WTC11 (cell line): Measurements from ENCODE around the gene ZFR2.

Experiments
- ATF6 ChIP-seq: sonication (generic); formaldehyde crosslinking; IDR thresholded peaks from 2 replicates; pipeline ENCODE4 v1.8.1; 2023; ENCODE audit warnings: mild to moderate bottlenecking, missing genetic modification reagents
- CTCF ChIP-seq: fragments of 200-600 bp; IDR thresholded peaks from 2 replicates; pipeline ENCODE4 v1.8.0; 2022; ENCODE audit warnings: antibody characterized with exemption
- E2F1 ChIP-seq: sonication (generic); formaldehyde crosslinking; IDR thresholded peaks from 2 replicates; pipeline ENCODE4 v1.8.0; 2022; ENCODE audit warnings: mild to moderate bottlenecking, missing genetic modification reagents
- E2F5 ChIP-seq: sonication (generic); formaldehyde crosslinking; IDR thresholded peaks from 2 replicates; pipeline ENCODE4 v1.8.1; 2022; ENCODE audit warnings: mild to moderate bottlenecking, moderate library complexity, missing genetic modification reagents
- ELF4 ChIP-seq: sonication (generic); formaldehyde crosslinking; IDR thresholded peaks from 2 replicates; pipeline ENCODE4 v1.8.1; 2022; ENCODE audit warnings: low read depth, mild to moderate bottlenecking, moderate library complexity, missing genetic modification reagents
- ESRRA ChIP-seq: sonication (generic); formaldehyde crosslinking; IDR thresholded peaks from 2 replicates; pipeline ENCODE4 v1.8.1; 2022; ENCODE audit warnings: mild to moderate bottlenecking, missing genetic modification reagents, borderline replicate concordance
- USF1 ChIP-seq: sonication (generic); formaldehyde crosslinking; IDR thresholded peaks from 2 replicates; pipeline ENCODE4 v1.8.0; 2022; ENCODE audit warnings: mild to moderate bottlenecking, missing genetic modification reagents
- TF ChIP-seq, protein P1 (sequence below): sonication (generic); formaldehyde crosslinking; IDR thresholded peaks from 2 replicates; pipeline ENCODE4 v1.8.1; 2022; ENCODE audit warnings: low read depth, mild to moderate bottlenecking, moderate library complexity, missing genetic modification reagents, borderline replicate concordance
- TF ChIP-seq, protein P2 (sequence below): sonication (generic); formaldehyde crosslinking; IDR thresholded peaks from 2 replicates; pipeline ENCODE4 v1.8.1; 2023; ENCODE audit warnings: mild to moderate bottlenecking, missing genetic modification reagents, moderate library complexity

- TF ChIP-seq CTCF (no peak), ELF4 (CRISPR knock-in tag) (no peak), ESRRA (CRISPR knock-in tag) (no peak), E2F1 (0 out of 2 replicates have a peak, but pooled peaks have one; percentile 13), USF1 (no peak), ATF6 (CRISPR knock-in tag) (no peak), E2F5 (CRISPR knock-in tag) (no peak)
- TF ChIP-seq, protein P1, sequence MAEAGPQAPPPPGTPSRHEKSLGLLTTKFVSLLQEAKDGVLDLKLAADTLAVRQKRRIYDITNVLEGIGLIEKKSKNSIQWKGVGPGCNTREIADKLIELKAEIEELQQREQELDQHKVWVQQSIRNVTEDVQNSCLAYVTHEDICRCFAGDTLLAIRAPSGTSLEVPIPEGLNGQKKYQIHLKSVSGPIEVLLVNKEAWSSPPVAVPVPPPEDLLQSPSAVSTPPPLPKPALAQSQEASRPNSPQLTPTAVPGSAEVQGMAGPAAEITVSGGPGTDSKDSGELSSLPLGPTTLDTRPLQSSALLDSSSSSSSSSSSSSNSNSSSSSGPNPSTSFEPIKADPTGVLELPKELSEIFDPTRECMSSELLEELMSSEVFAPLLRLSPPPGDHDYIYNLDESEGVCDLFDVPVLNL (CRISPR knock-in tag): peak; percentile 72; the same call in 1 of the 2 replicates
- TF ChIP-seq, protein P2, sequence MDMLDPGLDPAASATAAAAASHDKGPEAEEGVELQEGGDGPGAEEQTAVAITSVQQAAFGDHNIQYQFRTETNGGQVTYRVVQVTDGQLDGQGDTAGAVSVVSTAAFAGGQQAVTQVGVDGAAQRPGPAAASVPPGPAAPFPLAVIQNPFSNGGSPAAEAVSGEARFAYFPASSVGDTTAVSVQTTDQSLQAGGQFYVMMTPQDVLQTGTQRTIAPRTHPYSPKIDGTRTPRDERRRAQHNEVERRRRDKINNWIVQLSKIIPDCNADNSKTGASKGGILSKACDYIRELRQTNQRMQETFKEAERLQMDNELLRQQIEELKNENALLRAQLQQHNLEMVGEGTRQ (CRISPR knock-in tag): no peak
These were observed 82.7 kb downstream of the ZFR2 start, which contains the start of gene MATK for GRCh38 chr19:3785938-3786824.
